Measurements from ENCODE around the gene AGPAT3. TPM values are rescaled to one million over a fixed set of nuclear protein-coding genes. Genes with fewer than 3 reads are reported as not detected.

The AGPAT3 gene
- total RNA-seq, 1 donor: 63.5 TPM

DNA sequence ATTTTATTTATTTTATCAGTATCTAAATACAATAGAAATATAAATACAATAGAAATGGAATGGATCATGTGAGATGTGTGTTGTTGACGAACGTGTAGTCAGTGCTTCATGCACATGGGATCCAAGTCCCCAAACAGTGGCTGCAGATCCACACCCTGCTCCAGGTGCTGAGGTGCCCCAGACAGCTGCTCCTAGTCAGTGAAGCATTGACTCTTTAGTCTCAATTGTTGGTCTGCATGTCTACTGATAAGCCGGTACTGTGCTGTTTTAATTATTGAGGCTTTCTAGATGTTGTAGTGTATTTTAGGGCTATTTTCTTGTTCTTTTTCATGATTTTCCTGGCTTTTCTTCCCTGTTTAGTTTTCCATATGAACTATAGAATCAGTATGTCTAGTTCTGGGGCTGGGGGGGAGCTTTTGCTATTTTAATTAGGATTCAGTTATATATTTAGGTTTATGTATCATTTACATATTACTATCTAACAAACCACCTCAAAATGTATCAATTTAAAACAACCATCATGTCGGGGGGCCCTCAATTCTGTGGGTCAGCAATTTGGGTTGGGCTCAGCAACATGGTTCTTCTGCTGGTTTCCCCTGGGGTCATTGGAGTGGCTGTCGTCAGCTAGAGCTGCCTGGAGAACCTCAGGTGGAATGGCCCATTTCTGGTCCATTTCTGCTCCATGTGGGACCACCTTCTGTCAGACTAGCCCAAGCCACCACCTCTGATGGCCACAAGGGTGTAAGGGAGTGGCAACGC lies 83.9 kb downstream of the AGPAT3 start:
- DNase-seq (ENCODE audit: low read depth): no peak
- TF ChIP-seq, protein P1, sequence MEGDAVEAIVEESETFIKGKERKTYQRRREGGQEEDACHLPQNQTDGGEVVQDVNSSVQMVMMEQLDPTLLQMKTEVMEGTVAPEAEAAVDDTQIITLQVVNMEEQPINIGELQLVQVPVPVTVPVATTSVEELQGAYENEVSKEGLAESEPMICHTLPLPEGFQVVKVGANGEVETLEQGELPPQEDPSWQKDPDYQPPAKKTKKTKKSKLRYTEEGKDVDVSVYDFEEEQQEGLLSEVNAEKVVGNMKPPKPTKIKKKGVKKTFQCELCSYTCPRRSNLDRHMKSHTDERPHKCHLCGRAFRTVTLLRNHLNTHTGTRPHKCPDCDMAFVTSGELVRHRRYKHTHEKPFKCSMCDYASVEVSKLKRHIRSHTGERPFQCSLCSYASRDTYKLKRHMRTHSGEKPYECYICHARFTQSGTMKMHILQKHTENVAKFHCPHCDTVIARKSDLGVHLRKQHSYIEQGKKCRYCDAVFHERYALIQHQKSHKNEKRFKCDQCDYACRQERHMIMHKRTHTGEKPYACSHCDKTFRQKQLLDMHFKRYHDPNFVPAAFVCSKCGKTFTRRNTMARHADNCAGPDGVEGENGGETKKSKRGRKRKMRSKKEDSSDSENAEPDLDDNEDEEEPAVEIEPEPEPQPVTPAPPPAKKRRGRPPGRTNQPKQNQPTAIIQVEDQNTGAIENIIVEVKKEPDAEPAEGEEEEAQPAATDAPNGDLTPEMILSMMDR (IDR thresholded peaks at IDR 0.05; ENCODE audit: insufficient read depth, low read depth, low read length): no peak
- no peak overlapping the region for H3K4me3 ChIP-seq (ENCODE audit: low read depth, low read length)

DNA sequence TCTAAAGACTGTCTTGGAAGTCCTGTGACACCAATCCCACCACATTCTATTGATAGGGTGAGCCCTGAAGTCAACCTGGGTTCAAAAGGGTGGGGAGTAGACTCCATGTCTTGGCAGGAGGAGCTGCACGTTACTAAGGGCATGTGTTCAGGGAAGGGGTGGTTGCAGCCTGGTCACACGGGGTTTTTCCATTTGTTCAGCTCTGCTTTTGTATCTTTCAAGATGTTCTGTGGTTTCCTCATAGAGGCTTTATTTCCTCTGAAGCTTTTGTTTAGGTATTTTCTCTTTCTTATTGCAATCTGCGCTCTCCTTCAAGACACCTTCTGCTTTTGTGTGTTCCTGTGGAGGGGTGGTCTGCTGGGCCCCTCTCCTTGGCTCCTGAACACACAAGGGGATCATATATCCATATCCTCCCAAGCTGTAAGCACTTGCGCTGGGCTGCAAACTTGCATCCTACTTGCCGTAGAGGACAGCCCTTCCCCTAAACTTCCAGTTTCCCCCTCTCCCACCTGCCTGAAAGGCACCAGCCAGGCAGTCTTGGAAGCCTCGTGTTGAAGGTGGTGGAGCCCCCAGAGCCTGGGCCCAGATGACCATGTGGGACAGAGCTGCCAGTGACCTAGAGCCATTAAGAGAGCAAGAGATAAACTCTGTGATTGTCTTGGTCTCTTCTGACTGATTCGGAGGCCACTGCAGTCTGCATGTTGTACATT lies 84.6 kb downstream of the AGPAT3 start:
- TF ChIP-seq, protein P1 (IDR thresholded peaks at IDR 0.05; ENCODE audit: insufficient read depth, low read depth, low read length): no peak

DNA sequence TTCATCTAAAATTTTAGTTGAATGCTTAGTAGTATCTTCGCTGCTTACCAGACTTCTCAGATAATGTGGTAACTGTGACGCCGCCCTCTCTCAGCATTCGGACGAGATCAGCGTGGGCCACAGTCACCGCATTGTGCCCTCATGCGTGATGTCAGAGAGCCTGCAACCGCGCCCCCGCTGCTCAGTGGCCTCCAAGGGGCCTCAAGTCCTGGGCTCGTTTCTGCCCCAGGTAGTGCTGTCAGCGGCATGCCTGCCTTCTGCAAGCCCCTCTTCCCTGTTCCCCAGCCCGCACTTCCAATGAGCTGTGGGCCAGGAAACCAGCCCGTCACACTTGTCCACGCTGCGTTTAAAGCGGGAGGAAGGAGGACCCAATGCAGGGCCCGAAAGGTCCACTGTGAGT lies 85.5 kb downstream of the AGPAT3 start:
- TF ChIP-seq, protein P1 (IDR thresholded peaks at IDR 0.05; ENCODE audit: insufficient read depth, low read depth, low read length): no peak
- no peak for DNase-seq (ENCODE audit: low read depth)
- H3K4me3 ChIP-seq (ENCODE audit: low read depth, low read length): no peak overlapping the region

More for the DNA sequence above, 84.6 kb downstream of the AGPAT3 start:
- no peak for DNase-seq (ENCODE audit: low read depth)
- H3K4me3 ChIP-seq (ENCODE audit: low read depth, low read length): no peak overlapping the region

DNA sequence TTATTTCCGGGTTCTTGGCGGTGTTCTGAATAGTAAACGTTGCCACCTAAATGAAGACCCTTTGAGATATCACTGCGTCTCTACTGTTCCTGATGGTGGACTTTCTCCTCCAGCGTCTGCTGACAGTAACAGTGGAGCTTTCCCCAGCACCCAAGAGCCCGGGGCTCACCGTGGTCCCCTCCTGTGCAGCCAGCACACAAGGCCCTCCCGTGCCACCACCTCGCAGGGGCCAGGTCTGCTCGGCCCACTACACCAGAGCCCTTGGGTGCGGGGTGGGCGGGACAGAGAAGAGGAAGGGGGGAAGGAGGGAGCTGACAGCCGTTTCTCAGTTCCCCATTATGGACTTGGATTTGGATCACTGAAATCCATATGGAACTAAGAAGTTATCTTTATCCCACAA lies 85.9 kb downstream of the AGPAT3 start:
- no peak overlapping the region for H3K4me3 ChIP-seq (ENCODE audit: low read depth, low read length)
- TF ChIP-seq, protein P1 (IDR thresholded peaks at IDR 0.05; ENCODE audit: insufficient read depth, low read depth, low read length): no peak
- DNase-seq (ENCODE audit: low read depth): no peak

DNA sequence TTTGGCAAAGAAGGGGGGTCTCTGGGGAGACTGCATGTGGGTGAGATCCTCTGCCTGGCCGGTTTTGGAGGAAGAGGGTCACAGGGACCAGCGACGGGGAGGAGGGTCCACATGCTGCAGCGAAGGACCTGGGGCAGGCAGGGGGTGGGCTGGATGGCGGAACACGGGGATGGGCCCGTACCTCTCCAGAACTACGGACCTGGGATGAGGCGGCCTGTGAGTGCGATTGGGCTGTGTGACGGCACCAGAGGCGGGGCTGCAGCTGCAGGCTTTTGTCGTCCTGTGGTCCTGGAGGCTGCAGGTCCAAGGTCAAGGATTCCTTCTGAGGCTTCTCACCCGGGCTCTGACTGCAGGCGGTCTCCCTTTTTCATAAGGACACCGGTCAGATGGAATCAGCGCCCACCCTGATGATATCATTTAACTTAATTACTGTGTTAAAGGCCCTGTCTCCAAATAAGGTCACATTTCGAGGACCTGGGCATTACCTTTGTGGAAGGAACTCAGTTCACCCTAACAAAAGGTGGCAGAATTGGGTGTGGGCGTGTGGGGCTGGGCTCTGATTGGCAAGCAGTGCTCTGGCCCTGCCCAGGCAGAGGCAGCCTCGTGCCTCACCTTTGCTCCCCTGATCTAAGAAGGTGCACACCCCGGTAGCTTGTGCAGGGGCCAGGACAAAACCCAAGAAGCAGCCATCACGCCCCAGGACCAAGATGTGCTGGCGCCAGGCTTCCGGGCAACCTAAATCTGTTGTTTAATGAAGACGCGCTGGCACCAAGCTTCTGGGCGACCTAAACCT lies 87.1 kb downstream of the AGPAT3 start:
- DNase-seq (ENCODE audit: low read depth): no peak
- no peak overlapping the region for H3K4me3 ChIP-seq (ENCODE audit: low read depth, low read length)
- TF ChIP-seq, protein P1 (IDR thresholded peaks at IDR 0.05; ENCODE audit: insufficient read depth, low read depth, low read length): no peak

DNA sequence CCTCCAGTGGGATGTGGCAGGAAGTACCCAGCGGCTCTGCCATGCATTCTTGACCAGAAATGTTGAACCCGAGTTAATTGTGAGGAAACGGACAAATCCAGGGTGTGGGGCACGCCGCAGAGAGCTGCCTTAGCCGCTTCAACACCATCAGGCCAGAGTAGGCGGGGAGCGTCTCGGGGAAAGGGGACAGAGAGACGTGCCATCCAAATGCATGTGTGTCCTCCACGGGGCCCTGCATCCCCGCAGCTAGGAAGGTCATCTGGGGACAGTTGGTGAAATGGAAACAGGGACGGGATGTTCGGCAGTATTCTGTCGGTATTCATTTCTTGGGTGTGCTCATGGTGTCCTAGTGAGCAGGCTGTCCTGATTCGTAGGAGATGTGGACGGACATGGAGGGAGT lies 88.0 kb downstream of the AGPAT3 start:
- no peak for DNase-seq (ENCODE audit: low read depth)
- no peak overlapping the region for H3K4me3 ChIP-seq (ENCODE audit: low read depth, low read length)
- TF ChIP-seq, protein P1 (IDR thresholded peaks at IDR 0.05; ENCODE audit: insufficient read depth, low read depth, low read length): no peak
